K562 (cell line): Measurements from ENCODE around the gene CD46. TPM values are rescaled to one million over a fixed set of nuclear protein-coding genes. Genes with fewer than 3 reads are reported as not detected.

Experiments
- ARID2 ChIP-seq: fragments of 450-650 bp; IDR thresholded peaks from 2 replicates; pipeline ENCODE4 v1.6.1; 2017; ENCODE audit warnings: antibody characterized with exemption, mild to moderate bottlenecking
- BRD9 ChIP-seq: fragments of 450-650 bp; IDR thresholded peaks from 2 replicates; pipeline ENCODE4 v1.6.1; 2018; ENCODE audit warnings: low read depth; ENCODE audit not compliant: partially characterized antibody
- DMBX1 ChIP-seq: fragments of 250-450 bp; sonication (Bioruptor Pico); IDR thresholded peaks from 2 replicates; pipeline ENCODE4 v1.8.0; 2022; ENCODE audit warnings: inconsistent platforms, mild to moderate bottlenecking, moderate library complexity, borderline replicate concordance
- ELF2 ChIP-seq: fragments of 250-450 bp; sonication (Bioruptor Pico); IDR thresholded peaks from 2 replicates; pipeline ENCODE4 v1.5.0; 2021; ENCODE audit warnings: mild to moderate bottlenecking
- ELF4 ChIP-seq: fragments of 450-650 bp; formaldehyde crosslinking; IDR thresholded peaks from 2 replicates; pipeline ENCODE4 v1.4.0; 2022; ENCODE audit warnings: missing genetic modification characterization
- HOXB6 ChIP-seq: fragments of 250-450 bp; sonication (Bioruptor Pico); IDR thresholded peaks from 2 replicates; pipeline ENCODE4 v1.5.1; 2022; ENCODE audit warnings: mild to moderate bottlenecking, borderline replicate concordance
- HSF4 ChIP-seq: fragments of 250-450 bp; sonication (Bioruptor Pico); IDR thresholded peaks from 2 replicates; pipeline ENCODE4 v2.1.2; 2022; ENCODE audit warnings: mild to moderate bottlenecking, moderate library complexity, borderline replicate concordance
- KLF1 ChIP-seq: fragments of 450-650 bp; IDR thresholded peaks from 2 replicates; pipeline ENCODE4 v1.6.1; 2016; ENCODE audit warnings: missing genetic modification characterization, missing compliant biosample characterization
- POLR2B ChIP-seq: fragments of 450-650 bp; IDR thresholded peaks from 2 replicates; pipeline ENCODE4 v1.6.1; 2018; ENCODE audit warnings: low read depth; ENCODE audit not compliant: partially characterized antibody
- POLR3A ChIP-seq: IDR thresholded peaks from 2 replicates; pipeline ENCODE4 v1.6.1; 2011; ENCODE audit warnings: borderline replicate concordance, mild to moderate bottlenecking, moderate library complexity; ENCODE audit not compliant: insufficient read length, insufficient read depth; ENCODE audit errors: extremely low read depth
- SMARCA4 ChIP-seq: fragments of 450-650 bp; IDR thresholded peaks from 2 replicates; pipeline ENCODE4 v1.6.1; 2016
- ZBTB12 ChIP-seq: fragments of 250-450 bp; sonication (Bioruptor Pico); IDR thresholded peaks from 2 replicates; pipeline ENCODE4 v1.4.0; 2020
- ZBTB17 ChIP-seq: fragments of 450-650 bp; formaldehyde crosslinking; IDR thresholded peaks from 2 replicates; pipeline ENCODE4 v1.4.0; 2020; ENCODE audit warnings: mild to moderate bottlenecking
- ZBTB7A ChIP-seq: IDR thresholded peaks from 2 replicates; pipeline ENCODE4 v1.6.1; 2011; ENCODE audit warnings: low read depth, mild to moderate bottlenecking, low read length, moderate library complexity, borderline replicate concordance; ENCODE audit not compliant: control insufficient read depth
- ZNF395 ChIP-seq: fragments of 200-800 bp; sonication (Bioruptor generic); IDR thresholded peaks from 2 replicates; pipeline ENCODE4 v1.6.1; 2017; ENCODE audit warnings: missing genetic modification characterization, missing compliant biosample characterization
- ZSCAN29 ChIP-seq: fragments of 450-650 bp; IDR thresholded peaks from 2 replicates; pipeline ENCODE4 v1.6.1; 2017
- polyA plus RNA-seq, 8 experiments: library from polyadenylated mRNA; depleted of rRNA in 4 of 8; stranded (reverse) in 5 of 8; unstranded in 3 of 8; fragments of >200 nt; fragmentation: Nextera tagmentation in 2 of 8; fragmentation: Illumina TruSeq in 1 of 8; extraction: Ambion mirVana in 2 of 8; extraction: Trizol in 1 of 8; gene quantifications; 2 replicates each; pipeline versions ENCODE4 v1.2.1 to v1.2.3, GENCODE V29; 2011 to 2014; ENCODE audit warnings: inconsistent platforms in 1 of 8, missing spikeins in 1 of 8
- total RNA-seq, 7 experiments: library from RNA; depleted of rRNA in 6 of 7; stranded (reverse); fragments of >200 nt in 6 of 7; fragmentation: Illumina TruSeq in 2 of 7; extraction: Trizol in 2 of 7; gene quantifications; 2 replicates each; pipeline versions ENCODE4 v1.2.1 to v1.2.3, GENCODE V29; 2011 to 2021; ENCODE audit warnings: low replicate concordance in 1 of 7
- TF ChIP-seq, protein P1 (sequence below): fragments of 450-650 bp; conservative IDR thresholded peaks from 2 replicates; pipeline ENCODE4 v1.6.1; 2016; ENCODE audit warnings: missing genetic modification characterization, low read depth, mild to moderate bottlenecking, missing compliant biosample characterization, moderate library complexity
- TF ChIP-seq, protein P2 (sequence below): fragments of 250-450 bp; sonication (Bioruptor Pico); IDR thresholded peaks from 2 replicates; pipeline ENCODE4 v1.8.0; 2021; ENCODE audit warnings: moderate library complexity, mild to moderate bottlenecking, inconsistent platforms
- TF ChIP-seq, protein P3 (sequence below): sonication (generic); formaldehyde crosslinking; IDR thresholded peaks from 2 replicates; pipeline ENCODE4 v1.8.0; 2023; ENCODE audit warnings: mild to moderate bottlenecking, missing genetic modification reagents
- TF ChIP-seq, protein P4 (sequence below): fragments of 250-450 bp; sonication (Bioruptor Pico); IDR thresholded peaks from 2 replicates; pipeline ENCODE4 v1.5.0; 2021

Gene CD46
- total and polyA plus RNA-seq, 9 of the 15 experiments (the other 6 are each of a cell fraction or from before 2014, with no cell fraction given), result 87.9 to 374 (median 156) TPM

DNA sequence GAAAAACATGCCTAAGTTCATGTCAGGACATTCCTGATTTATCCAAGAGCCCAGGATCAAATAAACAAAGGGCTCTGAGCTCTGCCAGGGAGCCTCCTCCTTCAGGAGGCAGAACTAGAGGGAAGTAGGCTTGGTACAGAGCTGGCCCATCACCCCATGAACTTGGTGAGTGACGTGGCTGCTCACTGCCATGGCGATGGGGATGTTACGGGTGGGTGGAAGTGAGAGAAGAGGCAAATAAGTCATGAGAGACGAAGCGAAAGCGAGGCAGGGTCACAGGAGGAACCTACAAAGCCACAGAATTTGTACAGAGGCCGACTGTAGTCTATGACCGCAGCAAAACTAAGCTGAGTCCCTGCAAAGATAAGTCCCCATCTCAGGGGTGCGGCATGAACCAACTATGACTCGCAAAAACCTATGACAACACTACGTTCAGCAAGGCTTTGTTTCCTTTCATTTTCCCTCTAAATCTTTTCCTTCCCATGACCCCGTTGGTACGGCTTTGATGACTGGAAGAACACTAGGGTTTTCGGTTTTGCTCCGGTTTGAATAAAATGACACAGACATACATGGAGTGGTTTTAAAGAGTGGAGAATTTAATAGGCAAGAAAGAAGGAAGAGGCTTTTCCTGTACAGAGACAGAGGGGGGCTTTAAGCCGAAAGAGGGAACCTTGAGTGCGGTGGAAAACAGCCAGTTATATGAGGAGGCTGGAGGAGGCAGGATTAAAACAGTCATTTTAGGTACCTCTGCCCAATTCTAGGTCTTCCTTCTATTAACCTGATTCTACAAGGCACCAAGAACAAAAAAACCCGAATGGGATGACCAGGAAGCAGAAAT lies 74.1 kb downstream of the CD46 start (continued):
- no peak for TF ChIP-seq HSF4 (CRISPR knock-in tag)
- peak; percentile 63 for TF ChIP-seq ELF4
- TF ChIP-seq, protein P1, sequence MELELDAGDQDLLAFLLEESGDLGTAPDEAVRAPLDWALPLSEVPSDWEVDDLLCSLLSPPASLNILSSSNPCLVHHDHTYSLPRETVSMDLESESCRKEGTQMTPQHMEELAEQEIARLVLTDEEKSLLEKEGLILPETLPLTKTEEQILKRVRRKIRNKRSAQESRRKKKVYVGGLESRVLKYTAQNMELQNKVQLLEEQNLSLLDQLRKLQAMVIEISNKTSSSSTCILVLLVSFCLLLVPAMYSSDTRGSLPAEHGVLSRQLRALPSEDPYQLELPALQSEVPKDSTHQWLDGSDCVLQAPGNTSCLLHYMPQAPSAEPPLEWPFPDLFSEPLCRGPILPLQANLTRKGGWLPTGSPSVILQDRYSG, result peak; percentile 85; the same call in 1 of the 2 replicates
- peak; percentile 85 for TF ChIP-seq DMBX1 (CRISPR knock-in tag)
- no peak for TF ChIP-seq POLR3A
- peak; percentile 67; the same call in 1 of the 2 replicates for TF ChIP-seq KLF1
- TF ChIP-seq BRD9, result no peak
- TF ChIP-seq ZNF395, result peak; percentile 69
- TF ChIP-seq, protein P2, sequence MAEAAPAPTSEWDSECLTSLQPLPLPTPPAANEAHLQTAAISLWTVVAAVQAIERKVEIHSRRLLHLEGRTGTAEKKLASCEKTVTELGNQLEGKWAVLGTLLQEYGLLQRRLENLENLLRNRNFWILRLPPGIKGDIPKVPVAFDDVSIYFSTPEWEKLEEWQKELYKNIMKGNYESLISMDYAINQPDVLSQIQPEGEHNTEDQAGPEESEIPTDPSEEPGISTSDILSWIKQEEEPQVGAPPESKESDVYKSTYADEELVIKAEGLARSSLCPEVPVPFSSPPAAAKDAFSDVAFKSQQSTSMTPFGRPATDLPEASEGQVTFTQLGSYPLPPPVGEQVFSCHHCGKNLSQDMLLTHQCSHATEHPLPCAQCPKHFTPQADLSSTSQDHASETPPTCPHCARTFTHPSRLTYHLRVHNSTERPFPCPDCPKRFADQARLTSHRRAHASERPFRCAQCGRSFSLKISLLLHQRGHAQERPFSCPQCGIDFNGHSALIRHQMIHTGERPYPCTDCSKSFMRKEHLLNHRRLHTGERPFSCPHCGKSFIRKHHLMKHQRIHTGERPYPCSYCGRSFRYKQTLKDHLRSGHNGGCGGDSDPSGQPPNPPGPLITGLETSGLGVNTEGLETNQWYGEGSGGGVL, result no peak
- TF ChIP-seq, protein P3, sequence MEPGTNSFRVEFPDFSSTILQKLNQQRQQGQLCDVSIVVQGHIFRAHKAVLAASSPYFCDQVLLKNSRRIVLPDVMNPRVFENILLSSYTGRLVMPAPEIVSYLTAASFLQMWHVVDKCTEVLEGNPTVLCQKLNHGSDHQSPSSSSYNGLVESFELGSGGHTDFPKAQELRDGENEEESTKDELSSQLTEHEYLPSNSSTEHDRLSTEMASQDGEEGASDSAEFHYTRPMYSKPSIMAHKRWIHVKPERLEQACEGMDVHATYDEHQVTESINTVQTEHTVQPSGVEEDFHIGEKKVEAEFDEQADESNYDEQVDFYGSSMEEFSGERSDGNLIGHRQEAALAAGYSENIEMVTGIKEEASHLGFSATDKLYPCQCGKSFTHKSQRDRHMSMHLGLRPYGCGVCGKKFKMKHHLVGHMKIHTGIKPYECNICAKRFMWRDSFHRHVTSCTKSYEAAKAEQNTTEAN (CRISPR knock-in tag), result no peak
- TF ChIP-seq HOXB6, result no peak
- peak; percentile 24; the same call in 1 of the 2 replicates for TF ChIP-seq ZBTB7A
- 0 out of 2 replicates have a peak, but pooled peaks have one; percentile 66 for TF ChIP-seq ZBTB17 (CRISPR knock-in tag)
- TF ChIP-seq ARID2, result peak; percentile 41; the same call in 1 of the 2 replicates
- TF ChIP-seq ELF2 (CRISPR knock-in tag), result 0 out of 2 replicates have a peak, but pooled peaks have one; percentile 66
- TF ChIP-seq, protein P4, sequence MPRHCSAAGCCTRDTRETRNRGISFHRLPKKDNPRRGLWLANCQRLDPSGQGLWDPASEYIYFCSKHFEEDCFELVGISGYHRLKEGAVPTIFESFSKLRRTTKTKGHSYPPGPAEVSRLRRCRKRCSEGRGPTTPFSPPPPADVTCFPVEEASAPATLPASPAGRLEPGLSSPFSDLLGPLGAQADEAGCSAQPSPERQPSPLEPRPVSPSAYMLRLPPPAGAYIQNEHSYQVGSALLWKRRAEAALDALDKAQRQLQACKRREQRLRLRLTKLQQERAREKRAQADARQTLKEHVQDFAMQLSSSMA (CRISPR knock-in tag), result no peak
- 0 out of 2 replicates have a peak, but pooled peaks have one; percentile 67 for TF ChIP-seq ZSCAN29
- peak; percentile 80 for TF ChIP-seq SMARCA4
- peak; percentile 65 for TF ChIP-seq ZBTB12 (CRISPR knock-in tag)
- no peak for TF ChIP-seq POLR2B
